ENCODE measurements around the gene PLIN5.

The PLIN5 gene

DNA sequence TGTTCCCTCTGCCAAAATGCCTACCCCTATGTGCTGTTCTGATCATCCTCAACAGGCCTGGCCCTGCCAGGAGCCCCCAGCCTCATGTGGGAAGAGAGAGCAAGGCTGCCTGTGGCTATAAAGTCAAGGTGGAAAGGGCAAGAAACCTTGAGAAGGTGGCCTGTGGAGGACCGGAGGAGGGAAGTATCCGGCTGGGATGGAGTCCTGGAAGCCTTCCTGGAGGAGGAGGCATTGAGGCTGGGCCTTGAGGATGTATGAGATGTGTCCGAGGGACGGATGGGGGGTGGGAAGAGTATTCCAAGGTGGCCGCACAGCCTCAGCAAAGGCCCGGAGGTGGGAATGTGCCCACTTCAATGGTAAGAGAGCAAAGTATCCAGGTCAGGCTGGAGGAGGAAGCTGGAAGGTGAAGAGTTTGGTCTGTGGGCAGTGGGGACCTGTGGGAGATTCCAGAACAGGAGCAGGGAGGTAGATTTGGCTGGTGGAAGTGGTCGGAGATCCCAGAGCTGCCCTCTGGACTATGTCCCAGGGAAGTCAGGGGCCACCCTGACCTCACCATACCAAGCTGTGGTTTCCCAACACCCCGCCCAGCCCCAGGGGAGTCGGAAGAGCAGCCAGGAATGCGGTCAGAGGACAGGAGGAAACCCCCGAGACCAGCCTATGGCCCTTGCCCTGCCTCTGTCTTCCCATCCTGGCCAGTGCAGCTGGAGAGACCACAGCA, 13.7 kb downstream of the PLIN5 start:
- DNase-seq = no peak

DNA sequence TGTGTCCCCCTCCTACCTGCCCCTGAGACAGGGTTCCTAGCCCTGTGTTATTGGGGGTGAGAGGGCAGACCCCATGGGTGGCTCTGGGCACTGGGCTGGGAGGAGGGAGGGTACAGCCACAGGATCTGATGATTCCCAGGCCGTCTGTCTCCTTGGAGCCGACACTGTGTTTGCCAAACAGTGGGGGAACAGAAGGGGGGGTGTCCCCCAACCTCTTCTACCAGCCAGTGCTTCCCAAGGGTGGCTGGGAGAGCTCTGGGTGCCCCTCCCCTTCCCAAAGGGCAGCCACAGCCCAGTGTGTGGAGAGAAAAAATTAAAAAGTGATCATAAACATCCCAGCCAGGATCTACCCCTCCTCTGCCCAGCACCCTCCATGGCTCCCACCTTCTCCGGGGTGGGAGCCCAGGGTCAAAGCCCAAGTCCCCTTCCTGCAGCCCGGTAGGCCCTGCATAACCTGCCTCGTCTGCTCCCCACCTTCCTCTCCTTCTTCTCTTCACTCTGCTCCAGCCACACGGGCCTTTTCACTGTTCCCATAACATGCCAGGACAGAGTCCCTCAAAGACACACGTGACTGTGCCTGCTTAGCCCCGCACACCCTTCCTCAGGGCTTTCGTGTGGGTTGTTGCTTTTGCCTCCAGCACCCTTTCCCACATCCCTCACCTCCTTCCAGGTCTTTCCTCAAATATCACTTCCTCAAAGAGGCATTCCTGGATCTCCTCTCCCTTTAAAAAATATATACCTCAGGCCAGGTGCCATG, 15.3 kb downstream of the PLIN5 start:
- no peak for DNase-seq

DNA sequence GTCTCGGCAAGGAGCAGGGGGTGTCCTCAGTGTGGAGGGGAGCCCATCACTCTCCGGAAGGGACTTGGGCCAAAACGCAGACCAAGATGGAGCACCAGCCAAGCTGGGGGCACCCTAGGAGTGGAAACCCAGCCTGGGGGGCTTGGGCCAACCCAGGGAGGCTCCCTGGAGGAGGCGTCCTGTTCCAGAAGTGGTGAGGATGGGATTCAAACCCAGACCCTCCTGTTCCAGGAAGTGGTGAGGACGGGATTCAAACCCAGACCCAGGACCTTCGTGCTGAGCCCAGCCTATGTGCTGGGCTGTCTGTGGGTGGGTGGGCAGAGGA, 15.9 kb downstream of the PLIN5 start:
- DNase-seq = no peak

DNA sequence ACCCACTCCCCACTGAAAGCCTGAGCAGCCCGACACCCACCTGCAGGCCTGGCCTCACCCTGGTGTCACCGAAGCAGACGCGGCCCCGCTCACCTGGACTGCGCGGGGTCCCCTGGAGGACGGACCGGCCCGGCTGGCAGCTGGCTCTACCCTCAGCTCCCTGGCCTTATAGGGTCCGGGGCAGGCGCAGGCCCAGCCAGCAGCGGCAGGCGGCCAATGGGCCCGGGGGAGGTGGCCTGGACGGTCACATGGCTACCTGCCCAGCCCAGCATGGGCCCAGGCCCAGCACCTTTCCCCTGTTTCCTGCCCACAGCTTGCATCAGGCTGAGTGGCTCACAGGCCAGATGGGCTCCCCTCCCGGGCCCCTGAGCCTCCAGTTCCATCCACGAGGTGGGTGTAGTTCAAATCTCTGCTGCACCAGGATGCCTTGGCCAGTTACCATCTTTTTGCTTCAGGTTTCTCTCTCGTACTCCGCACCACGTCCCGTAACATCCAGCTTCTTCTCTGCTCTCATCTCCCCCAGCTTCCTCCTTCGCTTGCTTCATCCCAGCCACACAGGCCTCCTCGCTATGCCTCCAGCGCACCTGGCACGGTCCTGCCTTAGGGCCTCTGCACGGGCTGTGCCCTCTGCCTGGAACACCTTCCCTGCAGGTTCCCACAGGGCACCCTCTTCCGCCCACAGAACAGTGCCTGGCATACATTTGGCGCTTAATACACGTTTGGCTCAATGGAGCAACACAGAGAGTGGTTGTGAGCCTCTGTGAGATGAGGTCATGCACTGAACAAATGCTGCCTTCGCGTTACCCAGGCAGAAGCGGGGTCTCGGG, 16.5 kb downstream of the PLIN5 start, which contains the start of gene PLIN4:
Gene PLIN4, minus strand, starts transcription at position 142 of the 827 bp plus-strand sequence. CDS start 214 bp downstream, outside the sequence.
- DNase-seq = peak; percentile 39

DNA sequence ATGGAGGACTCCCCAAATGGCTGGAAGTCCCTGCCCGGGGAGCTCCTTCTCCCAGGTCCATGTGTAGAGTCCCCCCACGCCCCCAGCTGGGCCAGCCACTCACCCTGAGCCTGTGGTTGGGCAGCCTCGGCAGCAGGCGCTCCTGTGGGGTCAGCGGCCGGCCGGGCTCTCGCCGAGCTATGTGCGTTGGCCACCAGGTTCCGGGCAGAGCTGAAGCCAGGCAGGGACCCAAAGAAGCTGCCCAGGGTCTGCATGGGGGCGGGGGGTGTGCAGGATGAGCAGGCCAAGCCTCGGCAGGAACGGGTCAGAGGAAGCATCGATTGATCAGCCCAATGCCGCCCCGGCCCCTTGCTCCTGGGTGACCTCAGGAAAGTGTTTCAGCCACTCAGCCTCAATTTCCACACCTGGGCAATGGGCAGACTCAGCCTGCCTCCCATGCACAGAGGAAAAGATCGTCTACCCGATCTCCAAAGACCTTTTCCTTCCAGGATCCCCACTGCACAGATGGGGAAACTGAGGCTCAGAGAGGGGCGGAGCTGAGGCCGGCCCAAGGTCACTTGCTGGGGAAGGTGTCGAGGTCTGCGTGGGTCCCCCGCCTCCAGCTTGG, 17.5 kb downstream of the PLIN5 start:
- DNase-seq = no peak

DNA sequence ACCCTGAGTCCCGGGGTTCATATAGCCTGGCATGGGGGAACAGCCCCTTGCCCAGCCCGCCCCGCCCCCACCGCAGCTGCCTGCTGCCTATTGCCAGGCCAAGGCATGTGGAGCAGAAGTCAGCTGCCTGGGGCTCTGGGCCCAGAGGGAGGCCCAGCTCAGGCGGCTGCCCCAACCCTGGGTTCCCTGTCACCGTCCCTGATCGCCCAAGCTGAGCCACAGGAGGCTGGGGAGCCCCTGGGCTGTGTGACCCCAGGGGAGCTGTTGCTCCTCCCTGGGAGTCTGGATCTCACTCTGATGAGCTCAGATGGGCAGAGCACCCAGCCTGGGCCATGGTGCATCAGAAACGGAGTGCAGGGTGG, 18.1 kb downstream of the PLIN5 start:
- DNase-seq = no peak

DNA sequence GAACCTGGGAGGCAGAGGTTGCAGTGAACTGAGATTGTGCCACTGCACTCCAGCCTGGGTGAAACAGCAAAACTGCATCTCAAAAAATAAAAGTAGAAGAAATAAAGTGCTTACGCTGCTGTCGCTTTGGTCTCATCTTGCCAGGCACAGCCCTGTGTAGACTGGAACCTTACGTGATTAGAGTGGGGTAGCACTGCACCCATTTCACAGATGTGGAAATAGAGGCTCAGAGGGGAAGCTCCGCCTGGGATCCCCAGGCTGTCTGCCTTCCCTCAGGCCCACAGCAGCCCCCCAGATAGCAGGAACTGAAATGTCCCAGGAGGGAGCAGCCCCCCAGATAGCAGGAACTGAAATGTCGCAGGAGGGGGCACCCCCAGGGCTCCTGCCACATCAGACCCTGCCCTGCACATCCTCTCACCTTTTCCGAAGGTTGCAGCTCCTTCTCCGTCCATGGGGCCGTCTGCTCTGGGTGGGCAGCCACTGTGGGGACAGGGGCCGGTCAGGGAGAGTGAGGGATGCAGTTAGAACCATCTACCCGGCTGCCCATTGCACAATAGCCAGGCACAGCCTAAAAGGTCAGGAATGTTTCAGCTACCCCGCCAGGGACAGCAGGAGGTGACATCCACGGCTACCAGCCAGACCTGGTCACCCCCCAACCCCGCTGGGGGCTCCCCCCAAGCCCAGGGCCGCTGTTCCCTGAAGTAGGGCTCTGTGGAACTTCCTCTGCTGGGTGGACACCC, 18.7 kb downstream of the PLIN5 start:
- no peak for DNase-seq

DNA sequence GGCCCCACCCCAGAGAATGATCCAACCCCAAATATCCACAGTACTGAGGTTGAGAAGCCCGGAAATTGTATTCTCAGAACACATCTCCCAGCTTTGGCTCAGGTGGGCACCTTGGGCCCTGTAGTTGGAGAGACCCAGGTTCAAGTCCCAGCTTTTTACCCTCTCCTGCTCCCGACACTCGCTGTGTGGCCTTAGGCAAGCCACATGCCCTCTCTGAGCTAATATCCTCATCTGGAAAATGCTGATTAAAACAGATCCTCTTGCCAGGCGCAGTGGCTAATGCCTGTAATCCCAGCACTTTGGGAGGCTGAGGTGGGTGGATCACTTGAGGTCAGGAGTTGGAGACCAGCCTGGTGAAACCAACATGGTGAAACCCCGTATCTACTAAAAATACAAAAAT, 19.3 kb downstream of the PLIN5 start:
- DNase-seq = no peak

DNA sequence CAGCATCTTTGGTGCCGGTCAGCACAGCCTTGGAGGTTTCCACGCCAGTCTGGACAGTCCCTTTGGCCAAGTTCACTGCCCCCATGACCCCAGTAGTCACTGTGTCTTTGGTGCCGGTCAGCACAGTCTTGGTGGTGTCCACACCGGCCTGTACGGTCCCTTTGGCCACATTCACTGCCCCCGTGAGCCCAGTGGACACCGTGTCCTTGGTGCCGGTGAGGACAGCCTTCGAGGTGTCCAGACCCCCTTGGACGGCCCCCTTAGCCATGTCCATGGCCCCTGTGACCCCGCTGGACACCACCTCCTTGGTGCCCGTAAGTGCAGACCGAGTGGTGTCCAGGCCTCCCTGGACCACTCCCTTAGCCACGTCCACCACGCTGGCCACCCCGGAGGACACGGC, 21.8 kb downstream of the PLIN5 start:
- no peak for DNase-seq

DNA sequence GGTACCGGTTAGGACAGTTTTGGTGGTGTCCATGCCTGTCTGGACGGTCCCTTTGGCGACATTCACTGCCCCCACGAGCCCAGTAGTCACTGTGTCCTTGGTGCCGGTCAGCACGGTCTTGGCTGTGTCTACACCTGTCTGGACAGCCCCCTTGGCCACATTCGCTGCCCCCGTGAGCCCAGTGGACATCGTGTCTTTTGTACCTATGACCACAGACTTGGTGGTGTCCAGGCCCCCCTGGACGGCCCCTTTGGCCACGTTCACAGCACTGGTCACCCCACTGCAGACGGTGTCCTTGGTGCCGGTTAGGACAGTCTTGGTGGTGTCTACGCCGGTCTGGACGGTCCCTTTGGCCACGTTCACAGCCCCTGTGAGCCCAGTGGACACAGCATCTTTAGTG, 23.0 kb downstream of the PLIN5 start:
- no peak for DNase-seq

DNA sequence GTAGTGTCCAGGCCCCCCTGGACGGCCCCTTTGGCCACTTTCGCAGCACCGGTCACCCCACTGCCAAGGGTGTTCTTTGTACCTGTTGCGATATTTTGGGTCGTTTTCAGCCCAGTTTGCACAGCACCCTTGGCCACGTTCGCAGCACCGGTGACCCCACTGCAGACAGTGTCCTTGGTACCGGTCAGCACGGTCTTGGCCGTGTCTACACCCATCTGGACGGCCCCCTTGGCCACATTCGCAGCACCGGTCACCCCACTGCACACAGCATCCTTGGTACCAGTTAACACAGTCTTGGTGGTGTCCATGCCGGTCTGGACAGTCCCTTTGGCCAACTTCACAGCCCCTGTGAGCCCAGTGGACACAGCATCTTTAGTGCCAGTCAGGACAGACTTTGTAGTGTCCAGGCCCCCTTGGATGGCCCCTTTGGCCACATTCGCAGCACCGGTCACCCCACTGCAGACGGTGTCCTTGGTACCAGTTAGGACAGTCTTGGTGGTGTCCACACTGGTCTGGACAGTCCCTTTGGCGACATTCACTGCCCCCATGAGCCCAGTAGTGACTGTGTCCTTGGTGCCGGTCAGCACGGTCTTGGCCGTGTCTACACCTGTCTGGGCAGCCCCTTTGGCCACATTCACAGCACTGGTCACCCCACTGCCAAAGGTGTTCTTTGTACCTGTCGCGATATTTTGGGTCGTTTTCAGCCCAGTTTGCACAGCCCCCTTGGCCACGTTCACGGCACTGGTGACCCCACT, 23.5 kb downstream of the PLIN5 start:
- no peak for DNase-seq

DNA sequence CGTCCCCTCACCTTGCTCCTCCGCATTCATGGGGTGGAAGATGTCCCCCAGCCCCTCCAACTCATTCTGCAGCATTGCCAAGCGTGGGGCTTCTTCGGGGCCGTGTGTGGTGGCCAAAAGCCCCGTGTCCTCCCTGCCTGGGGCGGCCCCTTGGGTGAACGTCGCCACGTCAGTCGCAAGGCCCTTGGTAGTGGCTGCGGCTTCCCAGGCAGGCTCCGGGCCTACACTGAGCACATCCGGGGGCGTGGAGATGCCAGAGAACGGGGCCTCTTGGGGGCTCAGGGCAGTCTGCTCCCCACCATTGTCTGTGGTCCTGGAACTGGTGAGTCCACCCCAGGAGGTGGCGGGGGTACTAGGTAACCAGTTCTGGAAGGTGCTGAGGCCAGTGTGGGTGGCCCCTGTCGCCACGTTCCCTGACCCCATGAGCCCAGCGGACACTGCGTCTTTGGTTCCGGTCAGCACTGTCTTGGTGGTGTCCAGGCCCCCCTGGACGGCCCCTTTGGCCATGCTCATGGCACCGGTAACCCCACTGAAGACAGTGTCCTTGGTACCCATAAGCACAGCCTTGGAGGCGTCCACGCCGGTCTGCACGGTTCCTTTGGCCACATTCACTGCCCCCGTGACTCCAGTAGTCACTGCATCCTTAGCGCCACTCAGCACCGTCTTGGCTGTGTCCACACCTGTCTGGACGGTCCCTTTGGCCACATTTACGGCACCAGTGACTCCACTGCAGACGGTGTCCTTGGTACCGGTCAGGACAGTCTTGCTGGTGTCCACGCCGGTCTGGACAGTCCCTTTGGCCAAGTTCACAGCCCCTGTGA, 24.4 kb downstream of the PLIN5 start:
- no peak for DNase-seq

DNA sequence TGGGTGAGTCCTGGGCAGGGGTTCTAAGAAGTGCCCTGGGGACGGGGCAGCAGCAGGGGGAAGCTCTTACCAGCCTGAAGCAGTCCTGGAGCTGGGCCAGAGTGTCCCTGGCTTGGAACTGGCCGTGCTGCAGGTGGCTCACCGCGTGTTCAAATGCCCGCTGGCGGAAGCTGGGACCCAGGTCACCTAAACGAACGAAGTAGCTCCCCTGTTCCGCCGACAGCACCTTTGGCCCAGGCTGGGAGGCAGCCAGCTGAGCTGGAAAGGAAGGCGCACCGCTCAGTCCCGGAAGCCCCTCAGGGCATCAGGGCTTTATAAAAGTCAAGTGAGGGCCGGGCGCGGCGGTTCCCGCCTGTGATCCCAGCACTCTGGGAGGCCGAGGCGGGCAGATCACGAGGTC, 26.3 kb downstream of the PLIN5 start:
- no peak for DNase-seq

DNA sequence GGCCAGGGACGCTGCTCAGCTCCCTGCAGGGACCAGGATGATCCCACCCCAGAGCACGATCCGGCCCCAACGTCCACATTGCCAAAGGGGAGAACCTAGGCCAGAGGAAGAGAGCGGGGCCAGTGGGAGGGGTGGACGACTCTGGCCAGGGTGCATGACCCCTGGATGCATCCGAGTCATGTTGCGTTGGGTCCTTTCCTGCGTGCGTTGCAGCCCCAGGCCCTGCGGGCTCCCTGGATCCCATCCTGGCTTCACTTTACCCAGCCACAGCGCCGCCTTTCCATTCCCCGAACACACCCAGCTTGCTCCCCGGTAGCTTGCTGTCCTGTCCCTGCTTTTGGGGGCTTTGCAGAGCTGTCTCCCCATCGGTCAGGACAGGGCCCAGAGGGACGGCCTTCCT, 27.2 kb downstream of the PLIN5 start:
- DNase-seq = no peak

DNA sequence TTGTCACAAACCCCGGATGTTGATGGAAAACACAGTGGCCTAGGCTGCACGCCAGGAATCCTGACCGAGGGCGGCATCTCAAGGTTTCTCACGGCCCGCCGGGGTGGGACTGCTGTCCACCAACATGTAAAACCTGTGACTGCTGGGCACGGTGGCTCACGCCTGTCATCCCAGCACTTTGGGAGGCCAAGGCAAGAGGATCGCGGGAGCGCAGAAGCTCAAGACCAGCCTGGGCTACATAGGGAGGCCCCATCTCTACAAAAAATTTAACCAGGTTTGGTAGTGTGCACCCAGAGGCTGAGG, 27.9 kb downstream of the PLIN5 start:
- DNase-seq = no peak

DNA sequence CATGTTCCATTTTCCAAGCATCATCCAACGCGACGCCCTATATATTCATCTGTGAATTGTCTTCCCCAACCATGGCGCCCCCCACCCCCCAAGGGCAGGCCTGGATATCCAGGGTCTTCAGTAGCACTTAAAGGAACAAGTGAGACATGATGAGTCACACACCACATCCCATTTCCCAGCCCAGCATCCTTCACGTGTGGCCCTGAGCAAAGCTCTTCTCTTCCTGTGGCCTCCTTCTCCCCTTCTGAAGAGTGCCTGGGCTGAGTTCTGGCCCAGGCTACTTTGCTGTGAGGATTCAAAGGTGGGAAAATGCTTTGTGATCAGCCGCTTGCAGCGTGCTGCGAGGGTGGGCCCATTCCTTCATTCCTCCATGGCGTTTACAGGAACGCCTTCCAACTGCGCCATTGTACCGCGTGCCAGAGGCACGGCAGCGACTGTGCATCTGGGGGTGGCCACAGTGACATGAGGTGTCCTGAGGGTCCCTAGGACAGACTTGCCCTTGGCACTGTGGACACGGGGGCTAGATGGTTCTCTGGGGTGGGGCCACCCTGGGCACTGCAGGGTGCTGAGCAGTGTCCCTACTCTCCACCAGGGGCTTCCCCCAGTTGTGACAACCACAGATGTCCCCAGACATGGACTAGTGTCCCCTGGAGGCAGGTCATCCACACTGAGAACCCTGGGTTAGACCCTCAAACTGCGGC, 28.4 kb downstream of the PLIN5 start:
- DNase-seq = peak; percentile 38

DNA sequence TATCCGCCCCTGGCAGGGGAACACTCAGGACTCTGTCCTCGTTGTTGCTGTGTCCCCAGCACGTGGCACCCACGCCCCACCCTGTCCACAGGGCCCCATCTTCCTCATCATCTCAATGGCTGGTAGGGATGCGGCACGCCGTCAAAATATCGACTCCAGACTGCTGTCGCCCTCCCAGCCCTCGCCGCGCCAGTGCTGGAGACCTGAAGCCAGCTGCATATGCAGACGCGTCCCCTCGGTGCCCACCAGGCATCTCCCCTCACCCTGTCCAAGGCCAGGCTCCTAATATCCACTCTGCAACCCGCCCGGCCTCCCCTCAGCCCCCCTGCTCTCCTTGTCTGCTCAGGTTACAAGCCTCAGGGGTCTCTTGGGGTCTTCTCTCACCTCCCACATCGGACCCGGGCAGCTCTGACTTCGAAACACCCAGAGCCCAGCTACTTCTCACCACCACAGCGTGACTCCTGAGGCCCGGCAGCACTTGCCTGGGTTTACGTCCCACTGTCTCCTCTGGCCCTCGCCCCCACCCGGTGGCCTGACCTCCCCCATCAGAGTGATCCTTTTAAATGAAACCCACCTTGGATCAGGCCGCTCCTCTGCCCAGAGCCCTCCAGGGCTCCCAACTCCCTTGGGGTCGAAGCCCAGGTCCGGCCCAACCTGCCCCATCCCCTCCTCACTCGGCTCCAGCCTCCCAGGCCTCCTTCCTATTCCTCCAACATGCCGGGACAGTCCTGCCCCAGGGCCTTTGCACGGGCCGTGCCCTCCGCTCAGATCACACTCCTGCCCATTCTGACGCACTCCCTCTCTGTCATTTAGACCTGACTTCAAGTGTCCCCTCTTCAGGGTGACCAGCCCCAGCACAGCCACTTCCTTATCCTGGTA, 29.2 kb downstream of the PLIN5 start:
- DNase-seq = no peak

DNA sequence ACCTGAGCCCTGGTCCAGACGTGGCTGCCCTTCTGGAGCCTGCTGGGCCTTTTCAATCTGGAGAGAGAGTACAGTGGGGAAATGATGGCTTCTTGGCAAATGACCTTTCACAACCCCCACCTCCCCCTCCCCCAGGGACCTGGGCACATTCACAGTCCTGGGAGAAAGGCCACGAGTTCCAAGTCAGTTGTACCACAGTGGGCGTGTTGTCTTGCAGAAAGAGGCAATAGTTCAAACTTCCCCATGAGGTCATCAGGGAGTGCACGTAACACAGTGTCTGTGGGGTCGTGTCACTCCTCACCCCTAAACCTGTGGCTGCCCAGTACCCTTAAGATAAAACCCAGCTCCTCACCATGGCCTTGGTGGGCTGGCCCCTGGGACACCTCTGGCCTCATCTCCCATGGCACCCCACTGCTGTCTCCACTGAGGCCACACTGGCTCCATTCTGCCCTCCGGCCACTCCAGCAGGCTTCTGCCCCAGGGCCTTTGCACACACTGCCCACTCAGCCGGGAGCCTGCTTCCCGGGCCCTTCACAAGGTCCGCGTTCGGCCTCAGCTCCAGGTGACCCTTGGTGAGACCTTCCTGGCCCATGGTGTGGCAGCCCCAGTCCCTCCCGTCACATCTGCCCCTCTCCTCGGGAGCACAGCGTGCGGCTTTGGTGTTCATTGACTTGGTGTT, 30.0 kb downstream of the PLIN5 start:
- DNase-seq = no peak

DNA sequence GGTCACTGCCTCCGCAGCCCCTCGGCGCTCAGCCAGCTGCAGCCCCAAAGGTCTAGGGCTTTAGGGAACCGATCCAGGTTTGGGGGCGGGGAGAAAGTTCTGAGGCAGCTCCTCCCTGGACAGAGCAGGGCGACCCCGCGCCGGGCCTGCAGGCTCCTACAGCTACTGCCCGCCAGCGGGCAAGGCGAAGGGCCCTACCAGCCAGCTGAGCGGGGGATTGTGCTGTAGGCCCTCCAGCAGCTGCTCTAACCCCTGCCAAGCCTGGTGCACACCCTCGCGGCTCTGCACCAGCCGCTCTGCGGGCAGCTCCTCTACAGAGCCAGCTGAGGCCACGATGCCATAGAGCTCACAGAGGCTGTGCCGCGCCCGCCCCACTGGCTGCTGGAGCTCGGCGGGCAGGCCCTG, 30.7 kb downstream of the PLIN5 start:
- no peak for DNase-seq
